Right cardiac atrium (tissue), 5 donors: ENCODE data around the gene ARHGAP15. TPM values are rescaled to one million over a fixed set of nuclear protein-coding genes. Genes with fewer than 3 reads are reported as not detected.

ENCODE experiments used
- ATAC-seq, 2 donors: fragments of 200-7000 bp; cut with Tn5 transposase; one replicate each; pipeline versions ENCODE4 v1.8.0 to v1.9.1; 2020; ENCODE audit warnings: moderate library complexity in 2 of 2, mild to moderate bottlenecking in 1 of 2
- DNase-seq, 3 donors: peaks; one replicate each; pipeline ENCODE4 v3.0.0-alpha.2; 2020
- H3K27ac ChIP-seq: one replicate; pipeline ENCODE4 v1.5.1; 2013; ENCODE audit warnings: mild to moderate bottlenecking, low read length, control low read depth, moderate library complexity
- H3K27me3 ChIP-seq: one replicate; pipeline ENCODE4 v1.6.1; 2013; ENCODE audit not compliant: control insufficient read depth, insufficient read depth
- H3K4me1 ChIP-seq: one replicate; pipeline ENCODE4 v1.6.1; 2013; ENCODE audit warnings: low read length; ENCODE audit not compliant: control insufficient read depth, insufficient read depth
- H3K4me3 ChIP-seq: one replicate; pipeline ENCODE4 v1.5.1; 2013; ENCODE audit warnings: low read length, control low read depth
- H3K9me3 ChIP-seq: one replicate; pipeline ENCODE4 v1.6.1; 2013; ENCODE audit warnings: low read length; ENCODE audit not compliant: control insufficient read depth
- WGBS: extraction: QIAGEN DNeasy Blood & Tissue Kit; methylation state at CpG from one replicate; pipeline ENCODE4 v1.1.7; 2013; 5-methylcytosine and 5-hydroxymethylcytosine counted together
- intact Hi-C, 4 donors: fragments of 100-400 bp; cut with DNase I; formaldehyde crosslinking; loops; one replicate each; pipeline versions ENCODE4 v1.11.0 to v1.14.0; 2022 to 2023
- polyA plus RNA-seq: library from polyadenylated mRNA; stranded (reverse); fragments of 200-250 nt; gene quantifications from one replicate; pipeline ENCODE4 v1.2.3, GENCODE V29; 2013
- total RNA-seq, 4 donors: library from RNA; stranded (reverse); fragmentation: NEBNext Ultra II Directional; extraction: Animal tissue kit (Norgen Biotek cat#: 25700); gene quantifications; one replicate each; pipeline ENCODE4 v1.2.1, GENCODE V29; 2021
- donor health status: healthy with polysubstance abuse.
- donor health status: DM: no; HTN: yes; CAD: no.
- donor health status: DM: no; HTN: no; CAD: no.
- donor health status: DM: no; HTN: yes; CAD: no; lungs with severe emphysema.
- donor health status: DM: yes; HTN: yes; CAD: no.

Gene ARHGAP15
- total and polyA plus RNA-seq, 5 donors, result 4.5 to 8.4 (median 6.5) TPM

DNA sequence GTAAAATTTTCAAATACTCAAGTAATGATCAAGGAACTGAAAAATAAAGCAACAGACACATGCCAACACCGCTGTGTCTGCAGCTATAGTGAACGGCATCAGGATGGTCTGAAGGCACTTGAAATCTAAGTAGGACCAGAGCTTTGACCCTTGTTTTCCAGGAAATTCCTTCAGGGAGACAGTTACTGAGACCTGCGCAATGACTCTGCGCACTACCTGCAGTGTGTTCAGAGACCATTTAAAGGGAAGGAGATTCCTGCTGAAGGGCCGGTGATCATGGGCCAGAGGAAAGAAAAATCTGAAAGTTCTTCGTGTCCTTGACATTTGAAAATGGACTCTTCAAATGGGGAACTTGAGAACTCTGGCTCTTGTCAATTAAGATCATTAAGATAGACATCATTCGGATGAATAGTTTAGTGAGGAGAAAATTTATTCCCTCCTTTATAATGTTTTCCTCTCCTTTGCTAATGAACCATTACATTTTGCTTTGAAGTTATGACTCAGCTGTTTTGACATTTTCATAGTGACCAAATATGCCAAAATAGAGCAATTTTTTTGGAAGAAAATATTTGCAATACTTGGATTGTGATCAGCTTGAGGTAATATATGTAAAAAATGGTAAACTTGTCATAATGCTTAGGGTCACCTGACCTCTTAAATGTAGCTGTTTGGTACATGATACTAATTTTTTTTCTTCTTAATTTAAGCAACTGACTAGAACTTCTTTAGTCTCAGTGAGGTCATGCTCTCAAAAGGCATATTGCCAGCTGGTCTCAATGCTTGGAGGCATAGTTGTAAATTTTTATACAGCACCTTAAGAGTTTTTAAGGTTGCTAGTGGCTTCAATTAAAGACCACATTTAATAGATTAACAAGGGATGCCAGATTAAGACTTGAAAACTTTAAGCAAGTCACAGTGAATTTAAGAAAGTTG lies 329.3 kb downstream of the ARHGAP15 start:
- no peak overlapping the region for H3K4me3 ChIP-seq
- no peak overlapping the region for H3K27ac ChIP-seq
- 93% methylated on average over 7 of the region's 7 CpGs for WGBS
- H3K4me1 ChIP-seq, result no peaks in the 10 kb centered on the region
- H3K9me3 ChIP-seq, result no peaks in the 10 kb centered on the region
- intact Hi-C loops, result no loop called here
- no peaks in the 10 kb centered on the region for H3K27me3 ChIP-seq
- no peak for ATAC-seq
- DNase-seq, result no peak

DNA sequence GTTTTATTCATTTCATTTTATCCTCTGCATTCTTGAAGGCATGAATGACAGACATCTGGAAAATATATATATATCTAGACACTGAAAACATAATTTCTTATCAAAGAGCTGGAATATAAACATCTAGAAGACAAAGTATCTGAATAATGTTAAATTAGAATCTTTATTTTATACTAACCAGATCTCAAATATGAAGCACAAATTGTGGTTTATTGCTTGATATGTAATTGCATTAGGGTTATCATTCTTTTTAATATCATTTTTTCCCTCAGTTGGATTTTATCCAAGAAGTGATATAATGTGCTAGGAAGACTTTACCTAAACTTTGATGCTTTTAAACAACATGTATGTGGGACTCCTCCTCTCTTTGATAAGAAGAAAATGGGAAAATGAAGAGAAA lies 331.2 kb downstream of the ARHGAP15 start:
- Histone ChIP-seq H3K9me3 (no peaks in the 10 kb centered on the region), H3K4me1 (no peaks in the 10 kb centered on the region), H3K27ac (no peak overlapping the region), H3K27me3 (no peaks in the 10 kb centered on the region), H3K4me3 (no peak overlapping the region)
- DNase-seq (no peak), ATAC-seq (no peak)
- intact Hi-C loops, result no loop called here

DNA sequence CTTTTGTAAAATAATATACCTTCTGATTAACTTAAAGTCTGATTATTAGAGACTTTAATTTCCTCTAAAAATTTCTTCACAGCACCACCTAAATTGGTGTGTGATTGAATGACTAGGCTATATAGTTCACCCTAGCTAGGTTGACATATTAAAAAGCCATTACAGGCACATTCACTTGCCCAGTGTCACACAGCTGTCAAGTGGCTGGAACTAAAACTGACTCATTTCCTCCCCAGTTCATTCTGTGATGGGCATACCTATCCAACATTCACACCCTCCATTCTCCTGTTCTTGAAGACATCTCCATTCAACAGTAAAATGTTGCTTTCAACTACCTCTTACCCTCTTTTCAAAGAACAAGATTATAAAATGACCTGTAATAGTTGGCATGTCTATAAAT lies 334.5 kb downstream of the ARHGAP15 start:
- no peaks in the 10 kb centered on the region for H3K27me3 ChIP-seq
- DNase-seq, result no peak
- intact Hi-C loops, result no loop called here
- no peak overlapping the region for H3K4me3 ChIP-seq
- no peak overlapping the region for H3K27ac ChIP-seq
- no peaks in the 10 kb centered on the region for H3K4me1 ChIP-seq
- no peaks in the 10 kb centered on the region for H3K9me3 ChIP-seq
- no peak for ATAC-seq

- DNase-seq, result no peak
- no peaks in the 10 kb centered on the region for H3K27me3 ChIP-seq
- H3K4me1 ChIP-seq, result no peaks in the 10 kb centered on the region
- no peak for ATAC-seq
- H3K27ac ChIP-seq, result no peak overlapping the region
- intact Hi-C loops, result no loop called here
- H3K4me3 ChIP-seq, result no peak overlapping the region
- no peaks in the 10 kb centered on the region for H3K9me3 ChIP-seq
- WGBS, result 76% methylated on average over 1 of the region's 1 CpG
These were observed 337.2 kb downstream of the ARHGAP15 start for GRCh38 chr2:143466391-143466790.

DNA sequence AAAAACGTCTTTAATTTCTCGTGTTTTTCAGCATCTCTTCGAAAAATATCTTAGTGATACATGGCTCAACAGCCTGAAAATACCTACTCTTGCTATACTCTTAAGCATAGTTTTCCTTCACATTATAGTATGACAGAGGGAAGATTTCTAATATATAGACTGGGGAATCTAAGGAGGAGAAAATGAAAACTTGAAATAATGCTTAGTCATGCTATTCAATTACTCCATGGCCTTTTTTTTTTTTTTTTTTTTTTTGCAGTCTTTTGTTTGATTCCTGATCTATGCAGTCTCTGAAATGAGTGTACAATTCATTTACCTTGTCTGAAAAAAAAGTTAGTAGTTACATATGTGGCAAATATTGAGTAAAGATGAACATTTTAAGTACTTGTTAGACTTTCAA lies 337.8 kb downstream of the ARHGAP15 start:
- no peaks in the 10 kb centered on the region for H3K4me1 ChIP-seq
- H3K4me3 ChIP-seq, result no peak overlapping the region
- intact Hi-C loops, result no loop called here
- 91% methylated on average over 3 of the region's 3 CpGs for WGBS
- no peaks in the 10 kb centered on the region for H3K27me3 ChIP-seq
- DNase-seq (no peak), ATAC-seq (no peak)
- no peak overlapping the region for H3K27ac ChIP-seq
- H3K9me3 ChIP-seq, result no peaks in the 10 kb centered on the region

DNA sequence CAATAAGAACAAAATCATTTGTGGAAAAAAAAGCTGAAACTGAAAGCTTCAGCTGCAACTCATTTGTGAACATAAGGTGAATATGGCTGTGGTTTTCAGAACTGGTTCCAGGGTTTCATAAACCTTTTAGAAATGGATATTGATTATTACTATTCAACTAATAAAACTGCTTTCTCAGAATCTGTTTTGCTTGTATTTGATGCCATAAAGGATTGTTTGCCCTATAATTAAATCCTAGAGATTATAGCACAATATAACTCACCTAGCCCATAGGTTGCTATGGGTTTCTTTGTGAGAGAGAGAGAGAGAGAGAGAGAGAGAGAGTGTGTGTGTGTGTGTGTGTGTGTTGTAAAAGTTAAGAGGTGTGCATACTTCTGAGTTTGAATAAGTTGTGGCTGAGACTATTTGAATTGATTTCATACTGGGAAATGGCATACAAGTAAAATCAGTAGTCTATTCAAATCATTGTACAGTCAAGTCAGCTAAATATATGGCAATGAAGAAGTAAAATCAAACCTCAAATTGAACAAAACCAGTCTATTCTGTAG lies 339.2 kb downstream of the ARHGAP15 start:
- H3K4me3 ChIP-seq, result no peak overlapping the region
- ATAC-seq (no peak), DNase-seq (no peak)
- no peaks in the 10 kb centered on the region for H3K9me3 ChIP-seq
- intact Hi-C loops, result no loop called here
- no peak overlapping the region for H3K27ac ChIP-seq
- no peaks in the 10 kb centered on the region for H3K4me1 ChIP-seq
- no peaks in the 10 kb centered on the region for H3K27me3 ChIP-seq

DNA sequence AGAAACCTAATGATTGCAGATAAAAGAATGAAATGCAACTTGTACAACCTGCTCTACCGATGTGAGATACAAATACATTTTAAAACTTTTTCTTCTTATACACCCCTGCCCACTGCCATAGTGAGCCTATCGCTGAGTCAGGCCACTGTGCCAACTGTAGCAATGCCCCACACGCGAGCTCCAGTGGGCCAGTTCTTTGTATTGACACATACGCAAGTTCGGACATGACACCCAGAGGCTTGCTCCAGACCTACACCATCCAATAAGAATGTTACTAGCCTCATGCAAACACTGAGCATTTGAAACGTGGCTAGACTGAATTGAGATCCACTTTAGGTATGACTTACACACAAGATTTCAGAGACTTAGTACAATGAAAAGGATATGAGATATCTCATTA lies 340.1 kb downstream of the ARHGAP15 start:
- DNase-seq (no peak), ATAC-seq (no peak)
- WGBS, result 87% methylated on average over 7 of the region's 7 CpGs
- Histone ChIP-seq H3K9me3 (no peaks in the 10 kb centered on the region), H3K27ac (no peak overlapping the region), H3K4me1 (no peaks in the 10 kb centered on the region), H3K4me3 (no peak overlapping the region), H3K27me3 (no peaks in the 10 kb centered on the region)
- intact Hi-C loops, result no loop called here

GRCh38 chr2:143471550-143471949 lies 342.3 kb downstream of the ARHGAP15 start:
- no peaks in the 10 kb centered on the region for H3K4me1 ChIP-seq
- H3K27ac ChIP-seq, result no peak overlapping the region
- H3K9me3 ChIP-seq, result no peaks in the 10 kb centered on the region
- no peak for ATAC-seq
- intact Hi-C loops, result no loop called here
- WGBS, result 100% methylated on average over 1 of the region's 1 CpG
- no peak overlapping the region for H3K4me3 ChIP-seq
- H3K27me3 ChIP-seq, result no peaks in the 10 kb centered on the region
- DNase-seq, result no peak

DNA sequence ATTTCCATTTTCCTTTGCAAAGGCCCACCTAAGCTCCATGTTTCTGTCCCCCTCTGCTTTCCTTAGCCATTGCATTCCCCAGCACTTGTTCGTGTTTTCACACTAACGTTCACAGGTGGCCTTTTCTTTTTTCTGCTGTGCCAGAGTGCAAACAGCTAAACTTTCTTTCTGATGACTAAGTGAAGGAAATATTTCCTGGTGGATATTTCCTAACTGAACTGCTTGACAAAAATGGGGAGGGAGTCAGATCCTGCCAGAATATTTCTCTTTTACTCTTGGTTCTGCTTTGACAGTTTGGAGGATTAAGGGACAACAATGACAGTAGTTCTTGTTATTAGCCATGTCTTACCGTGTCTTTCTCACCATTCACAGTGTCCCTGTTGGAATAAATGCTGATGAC lies 344.0 kb downstream of the ARHGAP15 start:
- no peak overlapping the region for H3K4me3 ChIP-seq
- ATAC-seq (no peak), DNase-seq (no peak)
- no peaks in the 10 kb centered on the region for H3K9me3 ChIP-seq
- WGBS, result 49% methylated on average over 3 of the region's 3 CpGs
- no peak overlapping the region for H3K27ac ChIP-seq
- no peaks in the 10 kb centered on the region for H3K4me1 ChIP-seq
- intact Hi-C loops, result no loop called here
- H3K27me3 ChIP-seq, result no peaks in the 10 kb centered on the region

GRCh38 chr2:143473820-143474219 lies 344.6 kb downstream of the ARHGAP15 start:
- WGBS, result 77% methylated on average over 3 of the region's 3 CpGs
- no peak for DNase-seq
- no peak for ATAC-seq
- Histone ChIP-seq H3K4me3 (no peak overlapping the region), H3K27me3 (no peaks in the 10 kb centered on the region), H3K9me3 (no peaks in the 10 kb centered on the region), H3K27ac (peak overlapping the region; percentile 47), H3K4me1 (no peaks in the 10 kb centered on the region)
- intact Hi-C loops, result no loop called here

- no peaks in the 10 kb centered on the region for H3K27me3 ChIP-seq
- H3K4me3 ChIP-seq, result no peak overlapping the region
- no peak overlapping the region for H3K27ac ChIP-seq
- ATAC-seq, result peak in 1 of 2 donors; percentile 56
- H3K4me1 ChIP-seq, result no peaks in the 10 kb centered on the region
- intact Hi-C loops, result no loop called here
- DNase-seq, result no peak
- no peaks in the 10 kb centered on the region for H3K9me3 ChIP-seq
- 56% methylated on average over 4 of the region's 4 CpGs for WGBS
These were observed 345.4 kb downstream of the ARHGAP15 start for GRCh38 chr2:143474586-143474985.
